NT2/D1 (cell line): Measurements from ENCODE around the gene TBCA.

ENCODE experiments used
- SUZ12 ChIP-seq: IDR thresholded peaks from 2 replicates; pipeline ENCODE4 v1.6.1; 2011; ENCODE audit not compliant: insufficient read length, insufficient read depth; ENCODE audit errors: extremely low read depth
- ZNF274 ChIP-seq: IDR thresholded peaks from 2 replicates; pipeline ENCODE4 v1.6.1; 2011; ENCODE audit warnings: mild to moderate bottlenecking, low read depth, low read length

GRCh38 chr5:77773734-77774280, 2.3 kb downstream of the TBCA start:
- TF ChIP-seq ZNF274 (no peak), SUZ12 (no peak)
